H9 (cell line): ENCODE measurements around the gene RGSL1. TPM values are rescaled to one million over a fixed set of nuclear protein-coding genes. Genes with fewer than 3 reads are reported as not detected.

ENCODE experiments used
- DNase-seq: peaks from one replicate; pipeline ENCODE4 v3.0.0-alpha.2; 2017
- H2AFZ ChIP-seq: one replicate; pipeline ENCODE4 v1.6.1; 2013; ENCODE audit warnings: mild to moderate bottlenecking, low read length, control low read depth, moderate library complexity
- H2AK5ac ChIP-seq: 2 replicates; pipeline ENCODE4 v1.6.1; 2013; ENCODE audit warnings: low read length, control low read depth, mixed read lengths; ENCODE audit not compliant: insufficient read length
- H2BK120ac ChIP-seq: one replicate; pipeline ENCODE4 v1.6.1; 2013; ENCODE audit warnings: low read depth, mild to moderate bottlenecking, low read length, control low read depth, inconsistent platforms; ENCODE audit not compliant: poor library complexity, severe bottlenecking
- H2BK12ac ChIP-seq: 2 replicates; pipeline ENCODE4 v1.6.1; 2013; ENCODE audit warnings: low read length, control low read depth, mixed read lengths, low read depth; ENCODE audit not compliant: insufficient read length
- H2BK15ac ChIP-seq: 2 replicates; pipeline ENCODE4 v1.6.1; 2013; ENCODE audit warnings: low read depth, low read length, control low read depth
- H2BK20ac ChIP-seq: one replicate; pipeline ENCODE4 v1.6.1; 2013; ENCODE audit warnings: low read depth, mild to moderate bottlenecking, low read length, control low read depth, inconsistent platforms; ENCODE audit not compliant: poor library complexity, severe bottlenecking
- H2BK5ac ChIP-seq: 2 replicates; pipeline ENCODE4 v1.6.1; 2013; ENCODE audit warnings: low read length, control low read depth, mixed read lengths; ENCODE audit not compliant: insufficient read length
- H3K14ac ChIP-seq: 2 replicates; pipeline ENCODE4 v1.6.1; 2013; ENCODE audit warnings: low read length, control low read depth; ENCODE audit not compliant: insufficient read depth
- H3K18ac ChIP-seq: 2 replicates; pipeline ENCODE4 v1.6.1; 2013; ENCODE audit warnings: low read depth, mild to moderate bottlenecking, mixed read lengths, low read length, control low read depth; ENCODE audit not compliant: insufficient read length
- H3K23ac ChIP-seq: 2 replicates; pipeline ENCODE4 v1.6.1; 2013; ENCODE audit warnings: low read length, control low read depth, mixed read lengths, low read depth; ENCODE audit not compliant: insufficient read length
- H3K23me2 ChIP-seq: 2 replicates; pipeline ENCODE4 v1.6.1; 2013; ENCODE audit warnings: low read depth, mild to moderate bottlenecking, mixed read lengths, low read length, control low read depth; ENCODE audit not compliant: insufficient read length, poor library complexity, severe bottlenecking
- H3K27ac ChIP-seq: 2 replicates; pipeline ENCODE4 v1.5.1; 2013; ENCODE audit warnings: low read length, control low read depth, mixed read lengths, low read depth; ENCODE audit not compliant: insufficient read length
- H3K27me3 ChIP-seq: 2 replicates; pipeline ENCODE4 v1.6.1; 2013; ENCODE audit warnings: low read length, control low read depth, inconsistent platforms; ENCODE audit not compliant: insufficient read depth
- H3K4ac ChIP-seq: 2 replicates; pipeline ENCODE4 v1.6.1; 2013; ENCODE audit warnings: low read depth, mild to moderate bottlenecking, control low read depth, inconsistent platforms, low read length, moderate library complexity
- H3K4me1 ChIP-seq: 2 replicates; pipeline ENCODE4 v1.6.1; 2013; ENCODE audit warnings: low read length, control low read depth, inconsistent platforms; ENCODE audit not compliant: insufficient read depth
- H3K4me2 ChIP-seq: 2 replicates; pipeline ENCODE4 v1.6.1; 2013; ENCODE audit warnings: low read length, control low read depth, mixed read lengths; ENCODE audit not compliant: insufficient read length, insufficient read depth
- H3K56ac ChIP-seq: 2 replicates; pipeline ENCODE4 v1.6.1; 2013; ENCODE audit warnings: low read depth, mild to moderate bottlenecking, mixed read lengths, low read length, control low read depth; ENCODE audit not compliant: insufficient read length
- H3K79me1 ChIP-seq: 2 replicates; pipeline ENCODE4 v1.6.1; 2013; ENCODE audit warnings: low read depth, mild to moderate bottlenecking, moderate library complexity, low read length, control low read depth, inconsistent platforms; ENCODE audit not compliant: insufficient read depth, poor library complexity, severe bottlenecking
- H3K79me2 ChIP-seq: 2 replicates; pipeline ENCODE4 v1.6.1; 2013; ENCODE audit warnings: low read length, control low read depth, inconsistent platforms; ENCODE audit not compliant: insufficient read depth
- H3K9ac ChIP-seq: 2 replicates; pipeline ENCODE4 v1.6.1; 2013; ENCODE audit warnings: low read length, control low read depth, mixed read lengths; ENCODE audit not compliant: insufficient read length; ENCODE audit errors: extremely low read depth
- H3K9me3 ChIP-seq: one replicate; pipeline ENCODE4 v1.6.1; 2013; ENCODE audit warnings: low read depth, low read length, inconsistent platforms; ENCODE audit not compliant: control insufficient read depth
- H3T11ph ChIP-seq: one replicate; pipeline ENCODE4 v1.6.1; 2013; ENCODE audit warnings: mild to moderate bottlenecking, low read length, control low read depth, inconsistent platforms
- H4K20me1 ChIP-seq: one replicate; pipeline ENCODE4 v1.6.1; 2013; ENCODE audit not compliant: control insufficient read depth, insufficient read length, insufficient read depth
- H4K5ac ChIP-seq: 2 replicates; pipeline ENCODE4 v1.6.1; 2013; ENCODE audit warnings: low read depth, mild to moderate bottlenecking, mixed read lengths, low read length, control low read depth; ENCODE audit not compliant: insufficient read length
- H4K8ac ChIP-seq: replicated peaks from 2 replicates; pipeline ENCODE4 v1.6.1; 2013; ENCODE audit warnings: low read length, control low read depth, mixed read lengths, low read depth; ENCODE audit not compliant: insufficient read length
- H4K91ac ChIP-seq: 2 replicates; pipeline ENCODE4 v1.6.1; 2013; ENCODE audit warnings: low read depth, mild to moderate bottlenecking, moderate library complexity, mixed read lengths, low read length, control low read depth; ENCODE audit not compliant: insufficient read length
- H3K27ac Mint-ChIP-seq, 3 experiments: 2 replicates in 2 of 3; 3 replicates in 1 of 3; pipeline ENCODE4 v1.8.0; 2020 to 2021; ENCODE audit warnings: mixed read lengths in 3 of 3, mild to moderate bottlenecking in 1 of 3, moderate library complexity in 1 of 3
- H3K27me3 Mint-ChIP-seq: 2 replicates; pipeline ENCODE4 v1.8.0; 2021; ENCODE audit warnings: low read depth, mild to moderate bottlenecking, moderate library complexity, mixed read lengths
- H3K36me3 Mint-ChIP-seq, 3 experiments: 2 replicates in 2 of 3; 3 replicates in 1 of 3; pipeline ENCODE4 v1.8.0; 2020 to 2021; ENCODE audit warnings: low read depth in 3 of 3, mixed read lengths in 3 of 3; ENCODE audit not compliant: insufficient read depth in 1 of 3
- H3K4me1 Mint-ChIP-seq, 2 experiments: 2 replicates each; pipeline ENCODE4 v1.8.0; 2020; ENCODE audit warnings: mixed read lengths in 2 of 2
- H3K4me3 Mint-ChIP-seq, 2 experiments: 2 replicates in 1 of 2; 3 replicates in 1 of 2; pipeline ENCODE4 v1.8.0; 2020 to 2021; ENCODE audit warnings: mild to moderate bottlenecking in 2 of 2, mixed read lengths in 2 of 2, moderate library complexity in 1 of 2
- H3K9me3 Mint-ChIP-seq, 2 experiments: 2 replicates in 1 of 2; 3 replicates in 1 of 2; pipeline ENCODE4 v1.8.0; 2020; ENCODE audit warnings: mild to moderate bottlenecking in 2 of 2, mixed read lengths in 2 of 2, moderate library complexity in 1 of 2
- CTCF ChIP-seq: fragments of 200-600 bp; sonication (generic); conservative IDR thresholded peaks from 3 replicates; pipeline ENCODE4 v1.8.0; 2021; ENCODE audit warnings: antibody characterized with exemption, mild to moderate bottlenecking
- total RNA-seq: library from RNA; stranded (reverse); gene quantifications from 2 replicates; pipeline ENCODE4 v1.2.1, GENCODE V29; 2021

Gene RGSL1
- total RNA-seq, 1 experiment from 2014 or later = not detected

DNA sequence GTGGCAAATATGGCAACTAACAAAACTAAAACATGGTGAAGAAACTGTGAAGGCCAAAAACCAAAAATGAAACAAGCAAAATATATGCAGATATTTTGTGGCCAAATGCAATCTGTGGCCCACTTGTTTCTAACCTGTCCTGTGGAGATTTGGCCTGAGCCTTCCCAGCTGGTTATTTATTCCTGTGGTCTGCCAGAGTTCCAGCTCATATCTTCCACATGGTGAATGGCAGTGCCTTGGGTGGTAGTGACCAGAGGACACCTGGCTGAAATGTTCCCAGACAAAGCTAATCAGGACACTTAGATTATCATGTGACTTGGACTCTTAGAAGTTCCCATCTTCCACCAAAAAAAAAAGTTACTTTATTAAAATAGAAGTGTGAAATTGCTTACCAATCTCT, 99.4 kb downstream of the RGSL1 start:
- Mint-ChIP-seq H3K4me1 (no peaks in the 10 kb centered on the region), H3K36me3 (peaks cover 0 to 4% (median 2%) of the 10 kb centered on the region in 3 experiments; a peak in 3 of 7 replicates), H3K27me3 (peaks cover 1% of the 10 kb centered on the region), H3K9me3 (peaks cover 5 to 6% of the 10 kb centered on the region in 2 experiments; a peak in 4 of 5 replicates), H3K4me3 (no peak overlapping the region), H3K27ac (no peak overlapping the region)
- Histone ChIP-seq H3K79me1 (no peaks in the 10 kb centered on the region), H3K14ac (no peak overlapping the region), H3K4me2 (no peak overlapping the region), H3K79me2 (no peaks in the 10 kb centered on the region), H2BK5ac (no peak overlapping the region), H2AK5ac (no peak overlapping the region), H3K4me1 (no peaks in the 10 kb centered on the region), H3K9me3 (peaks cover 9% of the 10 kb centered on the region), H2BK12ac (no peak overlapping the region), H3K23me2 (no peaks in the 10 kb centered on the region), H2AFZ (no peak overlapping the region), H3K23ac (no peak overlapping the region), H3K9ac (no peak overlapping the region), H3K27ac (no peak overlapping the region), H2BK20ac (no peak overlapping the region), H2BK120ac (no peak overlapping the region), H4K8ac (no peak overlapping the region), H4K20me1 (no peaks in the 10 kb centered on the region), H2BK15ac (no peak overlapping the region), H3K4ac (no peak overlapping the region), H3T11ph (no peak overlapping the region), H3K18ac (no peak overlapping the region), H3K27me3 (no peaks in the 10 kb centered on the region), H3K56ac (no peak overlapping the region), H4K5ac (no peak overlapping the region), H4K91ac (no peak overlapping the region)
- no peak for TF ChIP-seq CTCF
- DNase-seq = no peak
